Measurements from ENCODE around the gene TUBB3. TPM values are rescaled to one million over a fixed set of nuclear protein-coding genes. Genes with fewer than 3 reads are reported as not detected.
"Not testable (repeated sequence)": the region's sequence is repeated elsewhere in the genome, so short reads cannot be mapped to it uniquely, and the experiment has no call there.

TUBB3 gene
- 28.0 TPM for total RNA-seq
- polyA plus RNA-seq: 16.1 TPM

- DNase-seq (ENCODE audit: extremely low spot score): no peak
- no peaks in the 10 kb centered on the region for H3K36me3 ChIP-seq (ENCODE audit: insufficient read depth)
- H3K27ac ChIP-seq (ENCODE audit: low read depth): peak within 1 kb of the TSS; percentile 82
- no peaks in the 10 kb centered on the region for H3K4me1 ChIP-seq (ENCODE audit: insufficient read depth)
- peak within 1 kb of the TSS; percentile 53 for H3K4me3 ChIP-seq (ENCODE audit: low read depth, low read length)
- under 1% methylated on average over 88 of the region's 88 CpGs for WGBS
These were observed at the start of gene TUBB3 for GRCh38 chr16:89922884-89923639. Gene TUBB3 (plus strand): TSS chr16:89923342. CDS start chr16:89923402, 60 bp downstream.

- DNase-seq (ENCODE audit: extremely low spot score): peak; percentile 85
- H3K4me3 ChIP-seq (ENCODE audit: low read depth, low read length): peak overlapping the region; percentile 68
- 2% methylated on average over 61 of the region's 61 CpGs for WGBS
- no peaks in the 10 kb centered on the region for H3K36me3 ChIP-seq (ENCODE audit: insufficient read depth)
- H3K27ac ChIP-seq (ENCODE audit: low read depth): peak overlapping the region; percentile 99
- H3K4me1 ChIP-seq (ENCODE audit: insufficient read depth): no peaks in the 10 kb centered on the region
These were observed 49.0 kb upstream of the TUBB3 start for GRCh38 chr16:89873972-89874689.

GRCh38 chr16:89879123-89879522 is 44.0 kb upstream of the TUBB3 start:
- H3K4me3 ChIP-seq (ENCODE audit: low read depth, low read length): not testable (repeated sequence)

GRCh38 chr16:89880477-89881367 is 42.4 kb upstream of the TUBB3 start:
- Histone ChIP-seq H3K4me1 (ENCODE audit: insufficient read depth) (no peaks in the 10 kb centered on the region), H3K27ac (ENCODE audit: low read depth) (no peak overlapping the region), H3K4me3 (ENCODE audit: low read depth, low read length) (no peak overlapping the region), H3K36me3 (ENCODE audit: insufficient read depth) (peaks cover 3% of the 10 kb centered on the region)
- WGBS: 83% methylated on average over 18 of the region's 18 CpGs
- no peak for DNase-seq (ENCODE audit: extremely low spot score)

More at GRCh38 chr16:89879123-89879522, 44.0 kb upstream of the TUBB3 start:
- H3K27ac ChIP-seq (ENCODE audit: low read depth); DNase-seq (ENCODE audit: extremely low spot score); H3K36me3 ChIP-seq (ENCODE audit: insufficient read depth); H3K4me1 ChIP-seq (ENCODE audit: insufficient read depth): not testable (repeated sequence)
- 96% methylated on average over 28 of the region's 28 CpGs for WGBS

- 93% methylated on average over 6 of the region's 6 CpGs for WGBS
- Histone ChIP-seq H3K36me3 (ENCODE audit: insufficient read depth) (peaks cover 3% of the 10 kb centered on the region), H3K4me1 (ENCODE audit: insufficient read depth) (no peaks in the 10 kb centered on the region), H3K4me3 (ENCODE audit: low read depth, low read length) (no peak overlapping the region), H3K27ac (ENCODE audit: low read depth) (no peak overlapping the region)
- no peak for DNase-seq (ENCODE audit: extremely low spot score)
These were observed 41.8 kb upstream of the TUBB3 start for GRCh38 chr16:89881368-89881730.

- WGBS: 88% methylated on average over 28 of the region's 28 CpGs
- Histone ChIP-seq H3K4me1 (ENCODE audit: insufficient read depth) (no peaks in the 10 kb centered on the region), H3K36me3 (ENCODE audit: insufficient read depth) (peaks cover 3% of the 10 kb centered on the region), H3K27ac (ENCODE audit: low read depth) (no peak overlapping the region), H3K4me3 (ENCODE audit: low read depth, low read length) (no peak overlapping the region)
- no peak for DNase-seq (ENCODE audit: extremely low spot score)
These were observed 39.6 kb upstream of the TUBB3 start for GRCh38 chr16:89883346-89884040.

GRCh38 chr16:89884041-89884421 is 39.1 kb upstream of the TUBB3 start:
- WGBS: 95% methylated on average over 8 of the region's 8 CpGs
- no peak for DNase-seq (ENCODE audit: extremely low spot score)
- no peak overlapping the region for H3K27ac ChIP-seq (ENCODE audit: low read depth)
- peaks cover 3% of the 10 kb centered on the region for H3K36me3 ChIP-seq (ENCODE audit: insufficient read depth)
- no peaks in the 10 kb centered on the region for H3K4me1 ChIP-seq (ENCODE audit: insufficient read depth)
- no peak overlapping the region for H3K4me3 ChIP-seq (ENCODE audit: low read depth, low read length)

- no peak overlapping the region for H3K27ac ChIP-seq (ENCODE audit: low read depth)
- no peak for DNase-seq (ENCODE audit: extremely low spot score)
- H3K36me3 ChIP-seq (ENCODE audit: insufficient read depth): peaks cover 3% of the 10 kb centered on the region
- 95% methylated on average over 14 of the region's 14 CpGs for WGBS
- H3K4me1 ChIP-seq (ENCODE audit: insufficient read depth): no peaks in the 10 kb centered on the region
- no peak overlapping the region for H3K4me3 ChIP-seq (ENCODE audit: low read depth, low read length)
These were observed 35.9 kb upstream of the TUBB3 start for GRCh38 chr16:89887243-89887642.

- no peak overlapping the region for H3K27ac ChIP-seq (ENCODE audit: low read depth)
These were observed 32.9 kb upstream of the TUBB3 start for GRCh38 chr16:89890200-89890599.

GRCh38 chr16:89890886-89891657 is 32.1 kb upstream of the TUBB3 start:
- no peaks in the 10 kb centered on the region for H3K4me1 ChIP-seq (ENCODE audit: insufficient read depth)
- peaks cover 7% of the 10 kb centered on the region for H3K36me3 ChIP-seq (ENCODE audit: insufficient read depth)
- H3K4me3 ChIP-seq (ENCODE audit: low read depth, low read length): no peak overlapping the region
- H3K27ac ChIP-seq (ENCODE audit: low read depth): no peak overlapping the region
- WGBS: 85% methylated on average over 16 of the region's 16 CpGs
- DNase-seq (ENCODE audit: extremely low spot score): no peak

More at GRCh38 chr16:89890200-89890599, 32.9 kb upstream of the TUBB3 start:
- Histone ChIP-seq H3K4me1 (ENCODE audit: insufficient read depth) (no peaks in the 10 kb centered on the region), H3K36me3 (ENCODE audit: insufficient read depth) (peaks cover 3% of the 10 kb centered on the region), H3K4me3 (ENCODE audit: low read depth, low read length) (no peak overlapping the region)
- WGBS: 88% methylated on average over 9 of the region's 9 CpGs
- DNase-seq (ENCODE audit: extremely low spot score): no peak

GRCh38 chr16:89892055-89892630 is 31.0 kb upstream of the TUBB3 start:
- H3K27ac ChIP-seq (ENCODE audit: low read depth): no peak overlapping the region
- 91% methylated on average over 18 of the region's 18 CpGs for WGBS
- no peak for DNase-seq (ENCODE audit: extremely low spot score)
- no peaks in the 10 kb centered on the region for H3K4me1 ChIP-seq (ENCODE audit: insufficient read depth)
- peaks cover 7% of the 10 kb centered on the region for H3K36me3 ChIP-seq (ENCODE audit: insufficient read depth)
- no peak overlapping the region for H3K4me3 ChIP-seq (ENCODE audit: low read depth, low read length)

GRCh38 chr16:89892635-89893034 is 30.5 kb upstream of the TUBB3 start:
- H3K36me3 ChIP-seq (ENCODE audit: insufficient read depth): peaks cover 7% of the 10 kb centered on the region
- WGBS: 95% methylated on average over 9 of the region's 9 CpGs
- no peak overlapping the region for H3K27ac ChIP-seq (ENCODE audit: low read depth)

More at GRCh38 chr16:89892635-89893034, 30.5 kb upstream of the TUBB3 start:
- Histone ChIP-seq H3K4me1 (ENCODE audit: insufficient read depth) (no peaks in the 10 kb centered on the region), H3K4me3 (ENCODE audit: low read depth, low read length) (no peak overlapping the region)
- DNase-seq (ENCODE audit: extremely low spot score): no peak

All from urinary bladder (tissue), 4 donors.